Lung (tissue), 16 donors: ENCODE results near the gene ASS1. TPM values are rescaled to one million over a fixed set of nuclear protein-coding genes. Genes with fewer than 3 reads are reported as not detected.

Experiments
- ATAC-seq: fragments of 200-7000 bp; cut with Tn5 transposase; one replicate; pipeline ENCODE4 v1.9.1; 2020; ENCODE audit warnings: moderate number of reproducible peaks; ENCODE audit not compliant: insufficient read depth, low FRiP score
- DNase-seq, 3 donors: peaks; one replicate each; pipeline ENCODE4 v3.0.0-alpha.2; 2013 to 2017
- H3K27ac ChIP-seq, 2 donors: one replicate each; pipeline ENCODE4 v1.5.1; 2013; ENCODE audit warnings: mild to moderate bottlenecking in 2 of 2, moderate library complexity in 2 of 2, control low read depth in 1 of 2, inconsistent platforms in 1 of 2, low read depth in 1 of 2, low read length in 1 of 2
- H3K27me3 ChIP-seq, 3 donors: one replicate each; pipeline ENCODE4 v1.5.1; 2013; ENCODE audit warnings: low read length in 2 of 3; ENCODE audit not compliant: control insufficient read depth in 3 of 3, insufficient read depth in 3 of 3
- H3K36me3 ChIP-seq, 4 donors: one replicate each; pipeline ENCODE4 v1.5.1; 2013; ENCODE audit warnings: low read length in 4 of 4, mild to moderate bottlenecking in 1 of 4, moderate library complexity in 1 of 4; ENCODE audit not compliant: control insufficient read depth in 4 of 4, insufficient read depth in 4 of 4
- H3K4me1 ChIP-seq, 5 donors: one replicate each; pipeline ENCODE4 v1.5.1; 2013; ENCODE audit warnings: low read length in 5 of 5, mild to moderate bottlenecking in 2 of 5, moderate library complexity in 1 of 5; ENCODE audit not compliant: control insufficient read depth in 5 of 5, insufficient read depth in 5 of 5
- H3K4me3 ChIP-seq: one replicate; pipeline ENCODE4 v1.5.1; 2013; ENCODE audit warnings: mild to moderate bottlenecking, control low read depth, moderate library complexity
- H3K9ac ChIP-seq, 2 donors: one replicate each; pipeline ENCODE4 v1.5.1; 2013; ENCODE audit warnings: low read length in 2 of 2, control low read depth in 1 of 2; ENCODE audit not compliant: insufficient read depth in 1 of 2
- H3K9me3 ChIP-seq, 4 donors: one replicate each; pipeline ENCODE4 v1.5.1; 2013; ENCODE audit warnings: low read length in 3 of 4, mild to moderate bottlenecking in 1 of 4, moderate library complexity in 1 of 4; ENCODE audit not compliant: control insufficient read depth in 4 of 4, insufficient read depth in 3 of 4
- WGBS, 2 donors: extraction: QIAGEN DNeasy Blood & Tissue Kit; methylation state at CpG; one replicate each; pipeline ENCODE4 v1.1.7; 2013; 5-methylcytosine and 5-hydroxymethylcytosine counted together
- long read RNA-seq, 5 donors: transcript quantifications; one replicate each; lab custom pipeline, GENCODE V29; 2026
- polyA plus RNA-seq, 2 donors: library from polyadenylated mRNA; stranded (reverse); fragments of 200-250 nt; gene quantifications; one replicate each; pipeline ENCODE4 v1.2.1, GENCODE V29; 2013
- total RNA-seq, 2 donors: library from RNA; depleted of rRNA in 1 of 2; stranded (reverse); fragments of >200 nt in 1 of 2; gene quantifications; one replicate each; pipeline ENCODE4 v1.2.1, GENCODE V29; 2014 to 2021
- TF ChIP-seq, protein P1 (sequence below): IDR thresholded peaks from 2 replicates; pipeline ENCODE4 v1.5.1; 2012; ENCODE audit warnings: mild to moderate bottlenecking; ENCODE audit errors: control extremely low read depth, extremely low read depth
- donor health status: control.
- donor health status: control.
- donor health status: Bipolar disorder and iron deficiency.
- donor health status: healthy.
- donor health status: DM: yes; HTN: yes; CAD: no.

The ASS1 gene
- 100 to 1,000 TPM in 1 of 2 donors, 10 to 100 TPM in 1; 51.2 to 111 TPM for total RNA-seq
- 100 to 1,000 TPM; 114 to 165 TPM for polyA plus RNA-seq
- long read RNA-seq, donor 1, partial matches to known transcripts = 0 of 2 reads
- long read RNA-seq, donor 1, other reads (novel, unspliced or antisense) = 0 of 2 reads
- long read RNA-seq, donor 2, partial matches to known transcripts = 0 of 4 reads
- long read RNA-seq, donor 2, other reads (novel, unspliced or antisense) = 0 of 4 reads
- long read RNA-seq, donor 3, partial matches to known transcripts = 0 of 2 reads
- long read RNA-seq, donor 3, other reads (novel, unspliced or antisense) = 0 of 2 reads
- long read RNA-seq, donor 4, partial matches to known transcripts = 0 of 1 reads
- long read RNA-seq, donor 4, other reads (novel, unspliced or antisense) = 0 of 1 reads
- long read RNA-seq, donor 5, partial matches to known transcripts = 0 of 4 reads
- long read RNA-seq, donor 5, other reads (novel, unspliced or antisense) = 0 of 4 reads

DNA sequence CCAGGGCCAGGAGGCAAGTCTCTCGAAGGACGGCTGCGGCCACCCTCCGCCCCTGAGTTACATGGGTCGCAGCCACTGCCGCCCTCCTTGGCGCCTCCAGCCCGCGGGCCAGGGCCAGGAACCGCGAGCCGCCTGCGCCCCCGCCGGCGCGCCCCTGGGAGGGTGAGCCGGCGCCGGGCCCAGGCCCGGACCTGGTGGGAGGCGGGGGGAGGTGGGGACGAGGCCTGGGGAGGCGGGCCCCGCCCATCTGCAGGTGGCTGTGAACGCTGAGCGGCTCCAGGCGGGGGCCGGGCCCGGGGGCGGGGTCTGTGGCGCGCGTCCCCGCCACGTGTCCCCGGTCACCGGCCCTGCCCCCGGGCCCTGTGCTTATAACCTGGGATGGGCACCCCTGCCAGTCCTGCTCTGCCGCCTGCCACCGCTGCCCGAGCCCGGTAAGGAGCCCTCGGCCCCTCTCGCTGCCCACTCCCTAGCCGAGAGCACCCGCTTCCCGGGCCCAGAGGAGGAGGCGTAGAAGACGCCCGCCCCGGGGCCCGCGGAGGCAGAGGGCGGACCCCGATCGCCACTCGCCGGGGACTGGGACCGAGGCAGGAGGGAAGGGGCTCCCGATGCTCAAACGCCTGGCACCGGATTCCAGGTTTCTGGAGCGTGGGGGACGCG is at the start of gene ASS1:
ASS1 (plus strand) TSS at position 397 of the 657 bp plus-strand sequence. CDS start 7,268 bp downstream, outside the sequence.
- 0 to 1% methylated on average over 31 to 66 of the region's 66 CpGs for WGBS, 2 donors
- Histone ChIP-seq H3K9ac (no peak within 1 kb of the TSS), H3K4me1 (peaks cover 3 to 33% (median 16%) of the 10 kb centered on the region in 5 donors), H3K27me3 (no peaks in the 10 kb centered on the region), H3K27ac (peak within 1 kb of the TSS; percentile 77 to 78), H3K9me3 (peaks cover 0 to 4% (median 2%) of the 10 kb centered on the region in 4 donors), H3K36me3 (no peaks in the 10 kb centered on the region), H3K4me3 (peak within 1 kb of the TSS; percentile 54)
- peak; percentile 73 for ATAC-seq
- DNase-seq = peak in 1 of 3 donors; percentile 39
- TF ChIP-seq, protein P1, sequence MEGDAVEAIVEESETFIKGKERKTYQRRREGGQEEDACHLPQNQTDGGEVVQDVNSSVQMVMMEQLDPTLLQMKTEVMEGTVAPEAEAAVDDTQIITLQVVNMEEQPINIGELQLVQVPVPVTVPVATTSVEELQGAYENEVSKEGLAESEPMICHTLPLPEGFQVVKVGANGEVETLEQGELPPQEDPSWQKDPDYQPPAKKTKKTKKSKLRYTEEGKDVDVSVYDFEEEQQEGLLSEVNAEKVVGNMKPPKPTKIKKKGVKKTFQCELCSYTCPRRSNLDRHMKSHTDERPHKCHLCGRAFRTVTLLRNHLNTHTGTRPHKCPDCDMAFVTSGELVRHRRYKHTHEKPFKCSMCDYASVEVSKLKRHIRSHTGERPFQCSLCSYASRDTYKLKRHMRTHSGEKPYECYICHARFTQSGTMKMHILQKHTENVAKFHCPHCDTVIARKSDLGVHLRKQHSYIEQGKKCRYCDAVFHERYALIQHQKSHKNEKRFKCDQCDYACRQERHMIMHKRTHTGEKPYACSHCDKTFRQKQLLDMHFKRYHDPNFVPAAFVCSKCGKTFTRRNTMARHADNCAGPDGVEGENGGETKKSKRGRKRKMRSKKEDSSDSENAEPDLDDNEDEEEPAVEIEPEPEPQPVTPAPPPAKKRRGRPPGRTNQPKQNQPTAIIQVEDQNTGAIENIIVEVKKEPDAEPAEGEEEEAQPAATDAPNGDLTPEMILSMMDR = no peak

DNA sequence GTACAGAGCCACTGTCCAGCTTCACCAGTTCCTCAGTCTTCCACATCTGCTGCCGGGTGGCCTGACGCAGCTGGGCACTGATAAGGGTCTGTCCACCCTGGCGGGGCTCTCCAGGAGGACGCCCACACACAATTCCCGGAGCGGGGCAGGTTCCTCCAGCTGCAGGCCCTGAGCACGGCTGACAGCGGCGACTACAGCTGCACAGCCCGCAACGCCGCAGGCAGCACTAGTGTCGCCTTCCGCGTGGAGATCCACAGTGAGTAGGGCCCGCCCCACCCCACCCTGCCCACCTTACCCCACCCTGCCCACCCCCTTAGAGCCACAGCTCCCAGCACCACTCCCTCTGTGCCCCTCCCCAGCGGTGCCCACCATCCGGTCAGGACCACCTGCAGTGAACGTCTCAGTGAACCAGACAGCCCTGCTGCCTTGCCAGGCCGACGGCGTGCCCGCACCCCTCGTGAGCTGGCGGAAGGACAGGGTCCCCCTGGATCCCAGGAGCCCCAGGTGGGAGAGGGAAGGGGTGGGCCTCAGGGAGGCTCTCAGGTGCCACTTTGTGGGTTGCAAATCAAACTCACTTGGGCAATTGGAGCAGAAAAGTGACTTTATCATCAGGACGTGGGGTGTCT is 48.8 kb upstream of the ASS1 start:
- no peak overlapping the region for H3K27ac ChIP-seq
- DNase-seq (no peak), ATAC-seq (no peak)
- no peaks in the 10 kb centered on the region for H3K9me3 ChIP-seq
- no peaks in the 10 kb centered on the region for H3K36me3 ChIP-seq
- no peaks in the 10 kb centered on the region for H3K27me3 ChIP-seq
- 93 to 94% methylated on average over 17 to 26 of the region's 26 CpGs for WGBS, 2 donors
- no peak overlapping the region for H3K4me3 ChIP-seq
- TF ChIP-seq, protein P1 = no peak
- no peak overlapping the region for H3K9ac ChIP-seq
- H3K4me1 ChIP-seq = no peaks in the 10 kb centered on the region

DNA sequence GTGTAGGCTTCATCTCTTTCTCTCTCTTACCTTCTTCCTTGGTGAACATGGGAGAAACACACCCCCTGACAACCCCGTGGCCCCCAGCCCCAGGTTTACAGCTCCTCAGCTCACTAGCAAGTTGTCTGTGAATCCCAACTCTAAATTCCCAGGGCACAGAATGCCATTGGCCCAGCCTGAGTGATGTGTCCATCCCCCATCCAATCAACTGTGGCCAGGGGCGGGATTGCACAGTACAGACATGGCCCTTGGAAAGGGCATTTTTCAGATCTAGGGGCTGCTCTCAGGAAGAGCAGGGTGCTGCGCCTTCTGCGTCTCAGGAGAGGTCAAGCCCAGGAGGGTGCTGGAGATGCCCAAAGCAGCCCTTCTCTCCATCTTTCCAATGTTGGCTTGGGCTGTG is 48.2 kb upstream of the ASS1 start:
- Histone ChIP-seq H3K27ac (no peak overlapping the region), H3K4me1 (no peaks in the 10 kb centered on the region), H3K36me3 (no peaks in the 10 kb centered on the region), H3K4me3 (no peak overlapping the region), H3K9me3 (no peaks in the 10 kb centered on the region), H3K27me3 (no peaks in the 10 kb centered on the region), H3K9ac (no peak overlapping the region)
- TF ChIP-seq, protein P1 = no peak
- DNase-seq (no peak), ATAC-seq (no peak)
- whole genome bisulfite sequencing, 2 donors = 91 to 100% methylated on average over 4 of the region's 4 CpGs
